Ishikawa (cell line): ENCODE measurements around the gene RAET1E.

Experiments
- CEBPB ChIP-seq: IDR thresholded peaks from 2 replicates; pipeline ENCODE4 v1.6.1; 2012
- EP300 ChIP-seq: IDR thresholded peaks from 2 replicates; pipeline ENCODE4 v1.6.1; 2012; ENCODE audit warnings: borderline replicate concordance
- RAD21 ChIP-seq: IDR thresholded peaks from 2 replicates; pipeline ENCODE4 v1.6.1; 2012; ENCODE audit warnings: low read depth
- TF ChIP-seq, protein P1 (sequence below): IDR thresholded peaks from 2 replicates; pipeline ENCODE4 v1.6.1; 2012; ENCODE audit warnings: low read depth, mild to moderate bottlenecking
- TF ChIP-seq, protein P2 (sequence below): IDR thresholded peaks from 2 replicates; pipeline ENCODE4 v1.6.1; 2012

DNA sequence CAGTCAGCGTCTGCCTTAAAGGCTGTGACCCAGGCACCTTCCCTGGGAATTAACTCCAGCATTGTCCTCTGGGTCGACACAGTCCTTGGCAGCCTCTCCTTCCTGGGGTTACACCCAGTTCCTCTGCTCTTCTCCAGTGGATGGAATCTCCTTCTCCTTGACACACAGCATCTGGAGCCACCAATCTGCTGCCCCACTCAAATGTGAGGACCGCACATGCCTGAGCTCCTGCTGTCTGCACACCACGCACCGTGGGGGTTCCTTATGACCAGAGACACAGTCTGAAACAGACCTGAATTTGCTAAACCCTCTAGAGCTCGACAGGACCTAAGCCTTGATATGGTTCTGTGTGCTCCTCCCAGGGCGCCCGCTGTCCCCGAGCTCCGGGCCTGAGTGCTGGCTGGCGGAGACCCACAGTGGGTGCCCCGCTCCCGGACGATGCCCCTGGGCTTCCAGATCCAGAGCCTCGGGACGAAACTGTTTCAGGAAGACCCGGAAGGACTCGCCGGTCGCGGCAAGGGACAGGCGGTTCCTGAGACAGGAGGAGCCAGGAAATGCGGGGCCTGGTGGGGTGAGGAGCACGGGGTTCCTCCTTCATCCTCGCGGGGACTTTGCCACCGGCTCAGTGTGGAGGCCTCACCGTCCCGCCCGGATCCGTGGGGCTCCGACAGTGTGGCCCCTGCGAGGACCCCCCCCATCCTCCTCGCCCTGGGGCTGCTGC lies 27.5 kb upstream of the RAET1E start:
- TF ChIP-seq EP300 (no peak), RAD21 (no peak), CEBPB (no peak)
- TF ChIP-seq, protein P1, sequence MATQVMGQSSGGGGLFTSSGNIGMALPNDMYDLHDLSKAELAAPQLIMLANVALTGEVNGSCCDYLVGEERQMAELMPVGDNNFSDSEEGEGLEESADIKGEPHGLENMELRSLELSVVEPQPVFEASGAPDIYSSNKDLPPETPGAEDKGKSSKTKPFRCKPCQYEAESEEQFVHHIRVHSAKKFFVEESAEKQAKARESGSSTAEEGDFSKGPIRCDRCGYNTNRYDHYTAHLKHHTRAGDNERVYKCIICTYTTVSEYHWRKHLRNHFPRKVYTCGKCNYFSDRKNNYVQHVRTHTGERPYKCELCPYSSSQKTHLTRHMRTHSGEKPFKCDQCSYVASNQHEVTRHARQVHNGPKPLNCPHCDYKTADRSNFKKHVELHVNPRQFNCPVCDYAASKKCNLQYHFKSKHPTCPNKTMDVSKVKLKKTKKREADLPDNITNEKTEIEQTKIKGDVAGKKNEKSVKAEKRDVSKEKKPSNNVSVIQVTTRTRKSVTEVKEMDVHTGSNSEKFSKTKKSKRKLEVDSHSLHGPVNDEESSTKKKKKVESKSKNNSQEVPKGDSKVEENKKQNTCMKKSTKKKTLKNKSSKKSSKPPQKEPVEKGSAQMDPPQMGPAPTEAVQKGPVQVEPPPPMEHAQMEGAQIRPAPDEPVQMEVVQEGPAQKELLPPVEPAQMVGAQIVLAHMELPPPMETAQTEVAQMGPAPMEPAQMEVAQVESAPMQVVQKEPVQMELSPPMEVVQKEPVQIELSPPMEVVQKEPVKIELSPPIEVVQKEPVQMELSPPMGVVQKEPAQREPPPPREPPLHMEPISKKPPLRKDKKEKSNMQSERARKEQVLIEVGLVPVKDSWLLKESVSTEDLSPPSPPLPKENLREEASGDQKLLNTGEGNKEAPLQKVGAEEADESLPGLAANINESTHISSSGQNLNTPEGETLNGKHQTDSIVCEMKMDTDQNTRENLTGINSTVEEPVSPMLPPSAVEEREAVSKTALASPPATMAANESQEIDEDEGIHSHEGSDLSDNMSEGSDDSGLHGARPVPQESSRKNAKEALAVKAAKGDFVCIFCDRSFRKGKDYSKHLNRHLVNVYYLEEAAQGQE, result no peak
- TF ChIP-seq, protein P2, sequence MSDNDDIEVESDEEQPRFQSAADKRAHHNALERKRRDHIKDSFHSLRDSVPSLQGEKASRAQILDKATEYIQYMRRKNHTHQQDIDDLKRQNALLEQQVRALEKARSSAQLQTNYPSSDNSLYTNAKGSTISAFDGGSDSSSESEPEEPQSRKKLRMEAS, result no peak
